Measurements from ENCODE around the gene TSPAN15. TPM values are rescaled to one million over a fixed set of nuclear protein-coding genes. Genes with fewer than 3 reads are reported as not detected.
A peak's percentile ranks its signal among the peaks of the same experiment; 100 is the strongest.

The TSPAN15 gene
- total and polyA plus RNA-seq, 12 donors = 5.0 to 18.2 (median 10.6) TPM

DNA sequence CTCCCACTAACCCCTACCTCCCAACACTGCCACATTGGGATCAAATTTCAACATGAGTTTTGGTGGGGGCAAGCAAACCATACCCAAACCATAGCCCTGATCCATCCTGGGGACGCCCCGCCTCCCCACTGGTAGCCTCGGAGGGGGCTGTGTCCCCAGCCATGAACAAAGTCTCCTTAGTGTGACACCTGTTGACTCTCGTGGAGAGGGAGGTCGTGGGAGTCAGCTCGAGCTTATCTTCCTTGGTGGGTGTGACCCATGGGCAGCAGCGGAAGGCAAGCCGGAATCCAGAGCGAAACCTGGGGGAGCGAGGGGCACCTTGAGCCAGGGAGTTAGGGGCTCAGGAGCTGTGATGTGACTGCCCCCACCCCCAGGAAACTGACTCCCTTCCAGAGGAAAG lies 46.5 kb upstream of the TSPAN15 start:
- H3K9me3 ChIP-seq = no peaks in the 10 kb centered on the region
- H3K4me3 ChIP-seq = no peak overlapping the region
- peaks cover 0 to 58% (median 15%) of the 10 kb centered on the region in 9 donors for H3K36me3 ChIP-seq
- peak overlapping the region in 7 of 10 donors; percentile 50 to 90 (median 79) for H3K27ac ChIP-seq
- intact Hi-C loops (cut with DNase I) = loop anchor here in 4 of 10 donors (5.0 to 10.0 kb wide), 4 partner anchors 87 to 417 kb away; partner anchors contain the start of genes FAM241B (in 1 of the 4) and KIFBP (in 1 of the 4)
- 85 to 87% methylated on average over 10 of the region's 10 CpGs for WGBS, 2 donors
- DNase-seq (no peak), ATAC-seq (no peak)
- no peak for TF ChIP-seq CTCF (IDR thresholded peaks at IDR 0.05)
- H3K27me3 ChIP-seq = no peaks in the 10 kb centered on the region
- peaks cover 20 to 65% (median 57%) of the 10 kb centered on the region in 9 donors for H3K4me1 ChIP-seq

- peak overlapping the region in 9 of 10 donors; percentile 40 to 90 (median 79) for H3K27ac ChIP-seq
- no peaks in the 10 kb centered on the region for H3K27me3 ChIP-seq
- H3K9me3 ChIP-seq = no peaks in the 10 kb centered on the region
- TF ChIP-seq CTCF (IDR thresholded peaks at IDR 0.05) = no peak
- peaks cover 20 to 67% (median 60%) of the 10 kb centered on the region in 9 donors for H3K4me1 ChIP-seq
- ATAC-seq (no peak), DNase-seq (no peak)
- 59 to 65% methylated on average over 4 of the region's 4 CpGs for WGBS, 2 donors
- H3K4me3 ChIP-seq = no peak overlapping the region
- peaks cover 0 to 54% (median 14%) of the 10 kb centered on the region in 9 donors for H3K36me3 ChIP-seq
- intact Hi-C loops (cut with DNase I) = loop anchor here in 4 of 10 donors (5.0 to 10.0 kb wide), 4 partner anchors 88 to 418 kb away; partner anchors contain the start of genes FAM241B (in 1 of the 4) and KIFBP (in 1 of the 4)
Measured at GRCh38 chr10:69405221-69405620, 46.0 kb upstream of the TSPAN15 start.

DNA sequence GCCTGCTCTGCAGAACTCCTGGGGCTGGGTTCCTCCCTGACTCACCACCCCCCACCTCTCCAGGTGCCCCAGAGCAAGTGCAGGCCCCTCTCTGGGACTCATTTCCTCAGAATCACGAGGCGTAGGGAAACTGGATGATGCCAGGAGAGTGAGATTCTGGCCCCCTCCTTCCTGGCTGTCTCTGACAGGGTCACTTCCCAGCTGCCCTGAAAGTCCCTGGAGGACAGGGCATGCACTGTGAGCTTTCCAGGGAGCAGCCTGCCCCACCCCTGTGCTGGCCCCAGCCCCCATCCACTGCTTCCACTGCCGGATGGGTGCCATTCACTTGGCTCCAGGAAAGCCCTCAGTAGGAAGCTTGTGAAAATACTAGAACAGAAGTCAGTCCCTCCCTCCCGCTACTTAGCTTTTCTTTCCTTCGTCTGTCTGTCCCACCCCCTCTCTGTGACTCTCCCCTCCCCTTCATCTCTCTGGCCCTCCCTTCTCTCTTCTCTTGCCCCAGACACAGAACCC lies 44.9 kb upstream of the TSPAN15 start:
- intact Hi-C loops (cut with DNase I) = loop anchor here in 4 of 10 donors (5.0 to 10.0 kb wide), 4 partner anchors 89 to 419 kb away; partner anchors contain the start of genes FAM241B (in 1 of the 4) and KIFBP (in 1 of the 4)

More for the DNA sequence above, 44.9 kb upstream of the TSPAN15 start:
- ATAC-seq = peak; percentile 19 to 51 (median 28)
- DNase-seq = peak; percentile 69 to 72
- Histone ChIP-seq H3K4me3 (peak overlapping the region in 6 of 10 donors; percentile 3 to 61 (median 48)), H3K9me3 (no peaks in the 10 kb centered on the region), H3K4me1 (peaks cover 20 to 67% (median 60%) of the 10 kb centered on the region in 9 donors), H3K27ac (peak overlapping the region in 9 of 10 donors; percentile 40 to 90 (median 79)), H3K36me3 (peaks cover 0 to 42% (median 4%) of the 10 kb centered on the region in 9 donors), H3K27me3 (no peaks in the 10 kb centered on the region)
- 23 to 50% methylated on average over 5 of the region's 5 CpGs for WGBS, 2 donors
- no peak for TF ChIP-seq CTCF (IDR thresholded peaks at IDR 0.05)

Measured in heart right ventricle (tissue), 16 donors.